GM12878 (cell line): ENCODE data around the gene LINGO1. TPM values are rescaled to one million over a fixed set of nuclear protein-coding genes. Genes with fewer than 3 reads are reported as not detected.

Source experiments
- ATAC-seq: fragments of 200-7000 bp; cut with Tn5 transposase; 3 replicates; pipeline ENCODE4 v1.9.1; 2020; ENCODE audit warnings: mild to moderate bottlenecking, moderate library complexity
- BruUV-seq: library from RNA; stranded (reverse); fragments of 400-500 nt; replicated peaks from 2 replicates; lab custom pipeline; 2021; lab: Mats Ljungman, UMichigan
- CTCF ChIA-PET: fragments of 300-600 bp; sonication (Branson Sonifier 250); formaldehyde crosslinking; extraction: SDS; loops from one replicate; lab custom pipeline; 2021; ENCODE audit warnings: inconsistent platforms; lab: Yijun Ruan, JAX
- POLR2A ChIA-PET: fragments of 350-600 bp; formaldehyde crosslinking; extraction: SDS; loops from one replicate; lab custom pipeline; 2021; ENCODE audit warnings: inconsistent platforms; lab: Charles Lee
- RAD21 ChIA-PET: fragments of 300-600 bp; sonication (Branson Sonifier 250); formaldehyde crosslinking; loops from one replicate; lab custom pipeline; 2023; ENCODE audit warnings: antibody characterized with exemption; ENCODE audit not compliant: unreplicated experiment; lab: Charles Lee
- SMC1A ChIA-PET: fragments of 300-600 bp; sonication (Branson Sonifier 250); formaldehyde crosslinking; loops from one replicate; lab custom pipeline; 2023; ENCODE audit not compliant: unreplicated experiment, uncharacterized antibody; lab: Charles Lee
- DNase-seq: peaks from one replicate; pipeline ENCODE4 v3.0.0-alpha.2; 2011; ENCODE audit warnings: low read depth, low spot score
- FAIRE-seq: peaks from 3 replicates; lab custom pipeline; 2011; peaks lifted over from hg19 to GRCh38; lab: Jason Lieb, UNC
- H2AFZ ChIP-seq: 2 replicates; pipeline ENCODE4 v1.6.0; 2011; ENCODE audit warnings: low read depth, low read length, control low read depth; ENCODE audit not compliant: control insufficient read depth
- H3K27ac ChIP-seq: 2 replicates; pipeline ENCODE4 v1.5.1; 2011; ENCODE audit warnings: control low read depth; ENCODE audit not compliant: control insufficient read depth, insufficient read depth
- H3K27me3 ChIP-seq, 2 experiments: replicated peaks in 1 of 2; 2 replicates each; pipeline versions ENCODE4 v1.6.0 to v1.6.1; 2011; ENCODE audit warnings: low read length in 1 of 2; ENCODE audit not compliant: control insufficient read depth in 2 of 2, insufficient read depth in 2 of 2
- H3K36me3 ChIP-seq, 2 experiments: 2 replicates each; pipeline ENCODE4 v1.5.1; 2011; ENCODE audit warnings: low read length in 1 of 2; ENCODE audit not compliant: control insufficient read depth in 2 of 2, insufficient read depth in 2 of 2
- H3K4me1 ChIP-seq: 2 replicates; pipeline ENCODE4 v1.6.1; 2011; ENCODE audit warnings: mild to moderate bottlenecking, low read length, moderate library complexity, mixed read lengths; ENCODE audit not compliant: control insufficient read depth, insufficient read depth
- H3K4me2 ChIP-seq: 2 replicates; pipeline ENCODE4 v1.6.0; 2011; ENCODE audit warnings: control low read depth; ENCODE audit not compliant: control insufficient read depth, insufficient read depth
- H3K4me3 ChIP-seq: fragments of 200-600 bp; sonication (generic); 2 replicates; pipeline ENCODE4 v1.5.1; 2016
- H3K79me2 ChIP-seq: 2 replicates; pipeline ENCODE4 v1.6.0; 2011; ENCODE audit warnings: low read length; ENCODE audit not compliant: control insufficient read depth, insufficient read depth
- H3K9ac ChIP-seq: 2 replicates; pipeline ENCODE4 v1.8.0; 2011; ENCODE audit warnings: low read length, control low read depth, mixed read lengths; ENCODE audit not compliant: control insufficient read depth, insufficient read depth
- H3K9me3 ChIP-seq: replicated peaks from 3 replicates; pipeline ENCODE4 v1.5.1; 2011; ENCODE audit warnings: mild to moderate bottlenecking, low read length; ENCODE audit not compliant: control insufficient read depth, insufficient read depth
- H4K20me1 ChIP-seq: 2 replicates; pipeline ENCODE4 v1.6.0; 2011; ENCODE audit not compliant: control insufficient read depth, insufficient read depth
- NFYB ChIP-seq: IDR thresholded peaks from 2 replicates; pipeline ENCODE4 v1.6.1; 2011; ENCODE audit warnings: low read depth, mild to moderate bottlenecking, low read length, improper control_type of control experiment, moderate library complexity; ENCODE audit not compliant: insufficient read depth
- NR2C1 ChIP-seq: fragments of 450-650 bp; IDR thresholded peaks from 2 replicates; pipeline ENCODE4 v1.6.1; 2017; ENCODE audit warnings: antibody characterized with exemption, mild to moderate bottlenecking, moderate library complexity
- REST ChIP-seq: IDR thresholded peaks from 2 replicates; pipeline ENCODE4 v1.6.1; 2012; ENCODE audit warnings: mild to moderate bottlenecking, low read depth, low read length
- RFX5 ChIP-seq: IDR thresholded peaks from 2 replicates; pipeline ENCODE4 v1.6.1; 2011; ENCODE audit warnings: low read depth, low read length, improper control_type of control experiment
- TARDBP ChIP-seq: IDR thresholded peaks from 2 replicates; pipeline ENCODE4 v1.6.1; 2016; ENCODE audit warnings: borderline replicate concordance
- ZBTB11 ChIP-seq: fragments of 450-650 bp; formaldehyde crosslinking; IDR thresholded peaks from 2 replicates; pipeline ENCODE4 v1.5.0; 2022; ENCODE audit warnings: mild to moderate bottlenecking, missing genetic modification characterization
- WGBS: methylation state at CpG from one replicate; pipeline ENCODE4 v1.1.6; 2016; ENCODE audit warnings: low lambda C conversion rate; ENCODE audit not compliant: insufficient replicate concordance, insufficient coverage; ENCODE audit errors: missing lambda C conversion rate; 5-methylcytosine and 5-hydroxymethylcytosine counted together
- in situ Hi-C: fragments of 300-500 bp; cut with MboI; formaldehyde crosslinking; loops from 9 replicates; pipeline ENCODE4 v1.14.3; 2018; ENCODE audit warnings: mixed read lengths
- intact Hi-C: fragments of 100-400 bp; cut with micrococcal nuclease; formaldehyde crosslinking; loops from one replicate; pipeline ENCODE4 v1.14.2; 2022; ENCODE audit not compliant: unreplicated experiment
- polyA plus RNA-seq, 11 experiments: library from polyadenylated mRNA; depleted of rRNA in 4 of 11; unstranded in 6 of 11; stranded (reverse) in 5 of 11; fragments of >200 nt; fragmentation: Nextera tagmentation in 4 of 11; fragmentation: Illumina TruSeq in 1 of 11; extraction: Ambion mirVana in 4 of 11; extraction: Trizol in 1 of 11; gene quantifications; 1 replicate in 1 of 11; 2 replicates in 10 of 11; pipeline versions ENCODE4 v1.2.1 to v1.2.3, GENCODE V29; 2011 to 2016; ENCODE audit warnings: inconsistent platforms in 2 of 11, missing spikeins in 2 of 11, low read depth in 1 of 11
- total RNA-seq, 4 experiments: library from RNA; depleted of rRNA in 3 of 4; stranded (reverse); fragments of >200 nt in 3 of 4; fragmentation: Illumina TruSeq in 1 of 4; extraction: Trizol in 1 of 4; gene quantifications; 2 replicates each; pipeline versions ENCODE4 v1.2.1 to v1.2.3, GENCODE V29; 2013 to 2021
- TF ChIP-seq, protein P1 (sequence below): IDR thresholded peaks from 2 replicates; pipeline ENCODE4 v1.6.1; 2011; ENCODE audit warnings: borderline replicate concordance, low read depth, mild to moderate bottlenecking, moderate library complexity, mixed read lengths, low read length; ENCODE audit not compliant: insufficient read depth; ENCODE audit errors: extremely low read length

Gene LINGO1
- total and polyA plus RNA-seq, 10 of the 15 experiments (the other 5 are each of a cell fraction or from before 2014, with no cell fraction given): 0.04 to 3.9 (median 0.17) TPM; not detected in 6

GRCh38 chr15:77599899-77600298 is 32.8 kb downstream of the LINGO1 start:
- DNase-seq: no peak
- no peaks in the 10 kb centered on the region for H3K36me3 ChIP-seq

More at GRCh38 chr15:77599899-77600298, 32.8 kb downstream of the LINGO1 start:
- Histone ChIP-seq H3K79me2 (no peaks in the 10 kb centered on the region), H3K27ac (no peak overlapping the region), H3K4me3 (no peak overlapping the region), H3K4me2 (no peak overlapping the region), H3K27me3 (peaks cover 0 to 2% of the 10 kb centered on the region in 2 experiments; a peak in 2 of 4 replicates), H3K9ac (no peak overlapping the region), H2AFZ (peak overlapping the region; percentile 19; the same call in 1 of the 2 replicates), H4K20me1 (no peaks in the 10 kb centered on the region), H3K9me3 (no peaks in the 10 kb centered on the region), H3K4me1 (no peaks in the 10 kb centered on the region)
- CTCF ChIA-PET: interaction anchor here (0.9 to 1.0 kb wide), 2 partner anchors 18 to 498 kb away, joined by 3 to 4 read pairs; no protein-coding TSS in a partner anchor
- POLR2A ChIA-PET: no interaction called here
- TF ChIP-seq ZBTB11 (CRISPR knock-in tag): no peak
- peak; percentile 83 for TF ChIP-seq NFYB
- TF ChIP-seq RFX5: no peak
- TF ChIP-seq, protein P1, sequence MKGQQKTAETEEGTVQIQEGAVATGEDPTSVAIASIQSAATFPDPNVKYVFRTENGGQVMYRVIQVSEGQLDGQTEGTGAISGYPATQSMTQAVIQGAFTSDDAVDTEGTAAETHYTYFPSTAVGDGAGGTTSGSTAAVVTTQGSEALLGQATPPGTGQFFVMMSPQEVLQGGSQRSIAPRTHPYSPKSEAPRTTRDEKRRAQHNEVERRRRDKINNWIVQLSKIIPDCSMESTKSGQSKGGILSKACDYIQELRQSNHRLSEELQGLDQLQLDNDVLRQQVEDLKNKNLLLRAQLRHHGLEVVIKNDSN: peak; percentile 49
- no peak for TF ChIP-seq REST
- no peak for TF ChIP-seq NR2C1
- TF ChIP-seq TARDBP: no peak
- BruUV-seq: no TSS peak
- 27% methylated on average over 5 of the region's 5 CpGs for WGBS
- SMC1A ChIA-PET: interaction anchor here (0.7 kb wide), 1 partner anchor 18 kb away, joined by 4 read pairs; no protein-coding TSS in a partner anchor
- peak; percentile 65 for ATAC-seq
- RAD21 ChIA-PET: interaction anchor here (0.9 kb wide), 1 partner anchor 9 kb away, joined by 3 read pairs; no protein-coding TSS in a partner anchor
- FAIRE-seq: peak; percentile 27
- intact Hi-C loops: no loop called here
- in situ Hi-C loops: no loop called here
